Esophagus muscularis mucosa (tissue), 4 donors: ENCODE measurements around the gene PCDH12.

Experiments
- EP300 ChIP-seq: sonication (generic); formaldehyde crosslinking; IDR thresholded peaks from one replicate; pipeline ENCODE4 v1.6.1; 2017; ENCODE audit warnings: antibody characterized with exemption
- POLR2A ChIP-seq: fragments of 450-650 bp; IDR thresholded peaks from one replicate; pipeline ENCODE4 v1.6.1; 2017; ENCODE audit warnings: antibody characterized with exemption, moderate library complexity, mild to moderate bottlenecking, low read depth
- POLR2AphosphoS5 ChIP-seq, 2 donors: sonication (generic); formaldehyde crosslinking; IDR thresholded peaks; one replicate each; pipeline ENCODE4 v1.6.1; 2017; ENCODE audit warnings: antibody characterized with exemption in 2 of 2
- TF ChIP-seq, protein P1 (sequence below), 3 experiments: fragments of 200-600 bp in 2 of 3; fragments of 450-650 bp in 1 of 3; sonication (generic) in 2 of 3; IDR thresholded peaks; one replicate each; pipeline ENCODE4 v1.5.1; 2017 to 2019; ENCODE audit warnings: antibody characterized with exemption in 3 of 3, mild to moderate bottlenecking in 2 of 3, moderate library complexity in 1 of 3

DNA sequence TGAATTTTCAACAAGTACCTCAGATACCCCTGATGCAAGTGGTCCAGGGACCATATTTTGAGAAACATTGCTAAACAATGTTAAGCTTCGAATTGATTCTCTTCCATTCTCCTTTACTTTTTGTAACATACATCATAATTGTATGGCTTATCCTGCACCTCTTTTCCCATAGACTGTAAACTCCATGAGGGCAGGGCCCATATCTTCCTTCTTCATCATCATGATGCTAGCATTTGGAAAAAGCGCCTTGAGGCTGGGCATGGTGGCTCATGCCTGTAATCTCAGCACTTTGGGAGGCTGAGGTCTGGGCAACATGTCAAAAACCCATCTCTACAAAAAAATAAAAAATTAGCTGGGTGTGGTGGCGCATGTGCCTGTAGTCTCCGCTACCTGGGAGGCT lies 48.8 kb downstream of the PCDH12 start:
- no peak for TF ChIP-seq EP300
- TF ChIP-seq, protein P1, sequence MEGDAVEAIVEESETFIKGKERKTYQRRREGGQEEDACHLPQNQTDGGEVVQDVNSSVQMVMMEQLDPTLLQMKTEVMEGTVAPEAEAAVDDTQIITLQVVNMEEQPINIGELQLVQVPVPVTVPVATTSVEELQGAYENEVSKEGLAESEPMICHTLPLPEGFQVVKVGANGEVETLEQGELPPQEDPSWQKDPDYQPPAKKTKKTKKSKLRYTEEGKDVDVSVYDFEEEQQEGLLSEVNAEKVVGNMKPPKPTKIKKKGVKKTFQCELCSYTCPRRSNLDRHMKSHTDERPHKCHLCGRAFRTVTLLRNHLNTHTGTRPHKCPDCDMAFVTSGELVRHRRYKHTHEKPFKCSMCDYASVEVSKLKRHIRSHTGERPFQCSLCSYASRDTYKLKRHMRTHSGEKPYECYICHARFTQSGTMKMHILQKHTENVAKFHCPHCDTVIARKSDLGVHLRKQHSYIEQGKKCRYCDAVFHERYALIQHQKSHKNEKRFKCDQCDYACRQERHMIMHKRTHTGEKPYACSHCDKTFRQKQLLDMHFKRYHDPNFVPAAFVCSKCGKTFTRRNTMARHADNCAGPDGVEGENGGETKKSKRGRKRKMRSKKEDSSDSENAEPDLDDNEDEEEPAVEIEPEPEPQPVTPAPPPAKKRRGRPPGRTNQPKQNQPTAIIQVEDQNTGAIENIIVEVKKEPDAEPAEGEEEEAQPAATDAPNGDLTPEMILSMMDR (IDR thresholded peaks at IDR 0.05) = no peak
- no peak for TF ChIP-seq POLR2AphosphoS5 (IDR thresholded peaks at IDR 0.05)
- TF ChIP-seq POLR2A = no peak
